Stimulated activated CD8-positive, alpha-beta memory T cell treated with anti-CD3 and anti-CD28 coated beads, Interleukin-7, amount 100 ng/mL, for 24 hours (primary cell): ENCODE data around the gene CYP20A1.
"Not testable (repeated sequence)": the region's sequence is repeated elsewhere in the genome, so short reads cannot be mapped to it uniquely, and the experiment has no call there.

Experiments
- DNase-seq: peaks from one replicate; pipeline ENCODE4 v3.0.0-alpha.2; 2020; ENCODE audit warnings: low read depth

The CYP20A1 gene

GRCh38 chr2:203238704-203239526 lies at the start of gene CYP20A1:
Gene CYP20A1 (plus strand): TSS chr2:203239018. CDS start chr2:203239063, 45 bp downstream.
- DNase-seq, result peak; percentile 90

GRCh38 chr2:203190547-203190946 lies 48.3 kb upstream of the CYP20A1 start:
- not testable (repeated sequence) for DNase-seq

GRCh38 chr2:203191026-203191425 lies 47.8 kb upstream of the CYP20A1 start:
- DNase-seq, result not testable (repeated sequence)

- DNase-seq, result no peak
Observed at GRCh38 chr2:203191961-203192360, 46.9 kb upstream of the CYP20A1 start.

GRCh38 chr2:203195331-203196036 lies 43.3 kb upstream of the CYP20A1 start:
- no peak for DNase-seq

GRCh38 chr2:203200866-203201265 lies 38.0 kb upstream of the CYP20A1 start:
- no peak for DNase-seq

- no peak for DNase-seq
Observed at GRCh38 chr2:203201426-203201825, 37.4 kb upstream of the CYP20A1 start.

- DNase-seq, result no peak
Observed at GRCh38 chr2:203209538-203209937, 29.3 kb upstream of the CYP20A1 start.

- no peak for DNase-seq
Observed at GRCh38 chr2:203225423-203226039, 13.3 kb upstream of the CYP20A1 start.

GRCh38 chr2:203229674-203230073 lies 9.1 kb upstream of the CYP20A1 start:
- DNase-seq, result not testable (repeated sequence)

GRCh38 chr2:203237346-203238238 lies 1.2 kb upstream of the CYP20A1 start:
- DNase-seq, result no peak

- no peak for DNase-seq
Observed at GRCh38 chr2:203238292-203238703, 520 bp upstream of the CYP20A1 start.

GRCh38 chr2:203240491-203240890 lies 1.7 kb downstream of the CYP20A1 start:
- DNase-seq, result no peak

GRCh38 chr2:203242518-203242917 lies 3.7 kb downstream of the CYP20A1 start:
- DNase-seq, result no peak

- DNase-seq, result no peak
Observed at GRCh38 chr2:203246646-203247045, 7.8 kb downstream of the CYP20A1 start.

- DNase-seq, result no peak
Observed at GRCh38 chr2:203252818-203253217, 14.0 kb downstream of the CYP20A1 start.

- not testable (repeated sequence) for DNase-seq
Observed at GRCh38 chr2:203253422-203254095, 14.7 kb downstream of the CYP20A1 start.

- DNase-seq, result no peak
Observed at GRCh38 chr2:203261326-203262159, 22.7 kb downstream of the CYP20A1 start.

GRCh38 chr2:203279288-203279687 lies 40.5 kb downstream of the CYP20A1 start:
- no peak for DNase-seq

GRCh38 chr2:203280428-203281064 lies 41.7 kb downstream of the CYP20A1 start:
- no peak for DNase-seq
